HepG2 (cell line): ENCODE measurements around the gene FAM219A. TPM values are rescaled to one million over a fixed set of nuclear protein-coding genes. Genes with fewer than 3 reads are reported as not detected.

ENCODE experiments used
- ATAC-seq: fragments of 200-7000 bp; cut with Tn5 transposase; 3 replicates; pipeline ENCODE4 v1.9.1; 2020; ENCODE audit warnings: mild to moderate bottlenecking, moderate library complexity
- BruUV-seq: library from RNA; stranded (reverse); fragments of 400-500 nt; replicated peaks from 2 replicates; lab custom pipeline; 2021; lab: Mats Ljungman, UMichigan
- CTCF ChIA-PET: fragments of 300-600 bp; formaldehyde crosslinking; extraction: SDS; loops from one replicate; lab custom pipeline; 2021; ENCODE audit warnings: low total read pairs, inconsistent platforms, low intra/inter-chr PET ratio; lab: Yijun Ruan, JAX
- POLR2A ChIA-PET: fragments of 350-600 bp; sonication (Branson Sonifier 250); formaldehyde crosslinking; loops from one replicate; lab custom pipeline; 2020; ENCODE audit warnings: antibody characterized with exemption, inconsistent platforms; lab: Yijun Ruan, JAX
- DNase-seq: peaks from one replicate; pipeline ENCODE4 v3.0.0-alpha.2; 2015; ENCODE audit warnings: low spot score
- FAIRE-seq: peaks from 3 replicates; lab custom pipeline; 2011; peaks lifted over from hg19 to GRCh38; lab: Jason Lieb, UNC
- H2AFZ ChIP-seq: one replicate; pipeline ENCODE4 v1.6.1; 2011; ENCODE audit warnings: low read length, inconsistent platforms
- H3K27ac ChIP-seq: fragments of 300-600 bp; 3 replicates; pipeline ENCODE4 v1.8.0; 2011; ENCODE audit warnings: mixed run types, mild to moderate bottlenecking, mixed read lengths, low read length, inconsistent platforms; ENCODE audit not compliant: insufficient read depth; ENCODE audit errors: extremely low read length
- H3K27me3 ChIP-seq, 2 experiments: fragments of 200-600 bp in 1 of 2; 2 replicates in 1 of 2; 3 replicates in 1 of 2; pipeline versions ENCODE4 v1.6.0 to v1.8.0; 2011; ENCODE audit warnings: low read length in 2 of 2, mild to moderate bottlenecking in 2 of 2, moderate library complexity in 2 of 2, inconsistent platforms in 1 of 2; ENCODE audit not compliant: insufficient read depth in 2 of 2, control insufficient read depth in 1 of 2
- H3K36me3 ChIP-seq, 2 experiments: fragments of 200-600 bp in 1 of 2; replicated peaks in 1 of 2; 2 replicates in 1 of 2; 3 replicates in 1 of 2; pipeline versions ENCODE4 v1.5.1 to v1.8.0; 2011; ENCODE audit warnings: low read length in 2 of 2, inconsistent platforms in 1 of 2; ENCODE audit not compliant: insufficient read depth in 2 of 2, control insufficient read depth in 1 of 2
- H3K4me1 ChIP-seq: 2 replicates; pipeline ENCODE4 v1.5.1; 2012; ENCODE audit warnings: low read length, inconsistent platforms; ENCODE audit not compliant: insufficient read depth
- H3K4me2 ChIP-seq: 2 replicates; pipeline ENCODE4 v1.6.0; 2011; ENCODE audit warnings: low read depth, low read length, inconsistent platforms
- H3K4me3 ChIP-seq, 3 experiments: fragments of 200-600 bp in 1 of 3; sonication (generic), shearing (Covaris generic) in 1 of 3; replicated peaks in 1 of 3; 2 replicates each; pipeline ENCODE4 v1.5.1; 2011 to 2016; ENCODE audit warnings: low read length in 3 of 3, inconsistent platforms in 2 of 3, low read depth in 2 of 3, mild to moderate bottlenecking in 2 of 3, control low read depth in 1 of 3, mixed read lengths in 1 of 3; ENCODE audit not compliant: insufficient read depth in 1 of 3
- H3K79me2 ChIP-seq: one replicate; pipeline ENCODE4 v1.6.1; 2011; ENCODE audit warnings: low read length, inconsistent platforms; ENCODE audit not compliant: insufficient read depth
- H3K9ac ChIP-seq: 2 replicates; pipeline ENCODE4 v1.6.0; 2011; ENCODE audit warnings: mild to moderate bottlenecking, low read depth, low read length, inconsistent platforms; ENCODE audit not compliant: insufficient read depth
- H3K9me3 ChIP-seq: 2 replicates; pipeline ENCODE4 v1.5.1; 2012; ENCODE audit warnings: mild to moderate bottlenecking, low read length
- H4K20me1 ChIP-seq: 2 replicates; pipeline ENCODE4 v1.6.0; 2011; ENCODE audit warnings: inconsistent platforms, mild to moderate bottlenecking, low read length, moderate library complexity; ENCODE audit not compliant: insufficient read depth
- HOXA5 ChIP-seq: sonication (generic); formaldehyde crosslinking; IDR thresholded peaks from 2 replicates; pipeline ENCODE4 v1.4.0; 2020; ENCODE audit warnings: missing genetic modification reagents
- KLF9 ChIP-seq: IDR thresholded peaks from 2 replicates; pipeline ENCODE4 v1.6.1; 2016; ENCODE audit warnings: low read depth
- RARA ChIP-seq: IDR thresholded peaks from 2 replicates; pipeline ENCODE4 v1.6.1; 2016; ENCODE audit warnings: missing genetic modification reagents, missing compliant biosample characterization
- ZBTB20 ChIP-seq: sonication (generic); formaldehyde crosslinking; IDR thresholded peaks from 2 replicates; pipeline ENCODE4 v1.8.1; 2023; ENCODE audit warnings: missing genetic modification reagents, low read depth, mild to moderate bottlenecking, borderline replicate concordance
- WGBS: methylation state at CpG from one replicate; pipeline ENCODE4 v1.1.6; 2017; ENCODE audit warnings: low lambda C conversion rate; 5-methylcytosine and 5-hydroxymethylcytosine counted together
- in situ Hi-C: cut with HindIII; loops from 2 replicates; pipeline ENCODE4 v1.10.0; 2017; ENCODE audit warnings: low pct_unique_long_range_greater_than_20kb; ENCODE audit not compliant: extremely low pct_ligation_motif_present
- intact Hi-C: fragments of 100-400 bp; cut with micrococcal nuclease; formaldehyde crosslinking; loops from one replicate; pipeline ENCODE4 v1.10.0; 2022; ENCODE audit not compliant: unreplicated experiment
- polyA plus RNA-seq, 8 experiments: library from polyadenylated mRNA; depleted of rRNA in 3 of 8; stranded (reverse) in 7 of 8; unstranded in 1 of 8; fragments of >200 nt; fragmentation: Illumina TruSeq in 4 of 8; extraction: Trizol in 4 of 8; gene quantifications; 2 replicates each; pipeline versions ENCODE4 v1.2.1 to v1.2.3, GENCODE V29; 2011 to 2016; ENCODE audit warnings: low read depth in 4 of 8, missing spikeins in 1 of 8, mixed read lengths in 1 of 8; ENCODE audit not compliant: insufficient read depth in 1 of 8
- total RNA-seq, 5 experiments: library from RNA; depleted of rRNA; stranded (reverse); fragments of >200 nt; fragmentation: Illumina TruSeq; extraction: Trizol; gene quantifications; 2 replicates each; pipeline ENCODE4 v1.2.3, GENCODE V29; 2016; ENCODE audit warnings: low read depth in 1 of 5
- TF ChIP-seq, protein P1 (sequence below): IDR thresholded peaks from 2 replicates; pipeline ENCODE4 v1.6.1; 2012; ENCODE audit warnings: low read length, improper control_type of control experiment
- TF ChIP-seq, protein P2 (sequence below): sonication (generic); formaldehyde crosslinking; IDR thresholded peaks from 2 replicates; pipeline ENCODE4 v1.4.0; 2020; ENCODE audit warnings: missing genetic modification reagents

Gene FAM219A
- total and polyA plus RNA-seq, 2 of the 13 experiments (the other 11 are each of a cell fraction or from before 2014, with no cell fraction given), result 3.9 to 6.4 TPM

DNA sequence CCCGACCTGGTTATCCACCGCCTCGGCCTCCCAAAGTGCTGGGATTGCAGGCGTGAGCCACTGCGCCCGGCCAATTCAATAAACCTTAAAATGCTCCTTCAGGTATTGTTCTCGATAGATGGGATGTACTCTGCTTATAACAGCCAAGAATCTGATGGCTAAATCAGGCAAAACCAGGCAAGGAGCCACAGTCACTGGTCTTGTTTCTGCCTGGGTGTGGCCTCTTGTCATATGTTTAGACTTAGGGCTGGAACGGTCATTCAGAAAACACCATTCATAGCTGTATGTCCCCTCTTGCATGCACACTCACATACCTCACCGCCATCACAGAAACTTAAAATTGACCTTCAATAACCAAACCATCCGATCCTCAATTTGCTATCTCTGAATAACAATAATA lies 7.7 kb downstream of the FAM219A start:
- 94% methylated on average over 10 of the region's 10 CpGs for WGBS
- 0 out of 2 replicates have a peak, but pooled peaks cover 2% of the 10 kb centered on the region for H4K20me1 ChIP-seq
- intact Hi-C loops (no loop called here), in situ Hi-C loops (no loop called here)
- H2AFZ ChIP-seq, result no peak overlapping the region
- DNase-seq, result no peak
- no peak overlapping the region for H3K4me3 ChIP-seq
- no TSS peak for BruUV-seq
- no peak overlapping the region for H3K9ac ChIP-seq
- H3K4me1 ChIP-seq, result no peaks in the 10 kb centered on the region
- FAIRE-seq, result no peak
- H3K36me3 ChIP-seq, result no peaks in the 10 kb centered on the region
- no peak for ATAC-seq
- no peaks in the 10 kb centered on the region for H3K27me3 ChIP-seq
- no peaks in the 10 kb centered on the region for H3K9me3 ChIP-seq
- no peak overlapping the region for H3K4me2 ChIP-seq
- CTCF ChIA-PET, result no interaction called here
- no peak overlapping the region for H3K27ac ChIP-seq
- POLR2A ChIA-PET, result no interaction called here
- H3K79me2 ChIP-seq, result peaks cover 2% of the 10 kb centered on the region
- TF ChIP-seq, protein P1, sequence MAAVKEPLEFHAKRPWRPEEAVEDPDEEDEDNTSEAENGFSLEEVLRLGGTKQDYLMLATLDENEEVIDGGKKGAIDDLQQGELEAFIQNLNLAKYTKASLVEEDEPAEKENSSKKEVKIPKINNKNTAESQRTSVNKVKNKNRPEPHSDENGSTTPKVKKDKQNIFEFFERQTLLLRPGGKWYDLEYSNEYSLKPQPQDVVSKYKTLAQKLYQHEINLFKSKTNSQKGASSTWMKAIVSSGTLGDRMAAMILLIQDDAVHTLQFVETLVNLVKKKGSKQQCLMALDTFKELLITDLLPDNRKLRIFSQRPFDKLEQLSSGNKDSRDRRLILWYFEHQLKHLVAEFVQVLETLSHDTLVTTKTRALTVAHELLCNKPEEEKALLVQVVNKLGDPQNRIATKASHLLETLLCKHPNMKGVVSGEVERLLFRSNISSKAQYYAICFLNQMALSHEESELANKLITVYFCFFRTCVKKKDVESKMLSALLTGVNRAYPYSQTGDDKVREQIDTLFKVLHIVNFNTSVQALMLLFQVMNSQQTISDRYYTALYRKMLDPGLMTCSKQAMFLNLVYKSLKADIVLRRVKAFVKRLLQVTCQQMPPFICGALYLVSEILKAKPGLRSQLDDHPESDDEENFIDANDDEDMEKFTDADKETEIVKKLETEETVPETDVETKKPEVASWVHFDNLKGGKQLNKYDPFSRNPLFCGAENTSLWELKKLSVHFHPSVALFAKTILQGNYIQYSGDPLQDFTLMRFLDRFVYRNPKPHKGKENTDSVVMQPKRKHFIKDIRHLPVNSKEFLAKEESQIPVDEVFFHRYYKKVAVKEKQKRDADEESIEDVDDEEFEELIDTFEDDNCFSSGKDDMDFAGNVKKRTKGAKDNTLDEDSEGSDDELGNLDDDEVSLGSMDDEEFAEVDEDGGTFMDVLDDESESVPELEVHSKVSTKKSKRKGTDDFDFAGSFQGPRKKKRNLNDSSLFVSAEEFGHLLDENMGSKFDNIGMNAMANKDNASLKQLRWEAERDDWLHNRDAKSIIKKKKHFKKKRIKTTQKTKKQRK, result no peak
- TF ChIP-seq HOXA5, result no peak
- no peak for TF ChIP-seq RARA (CRISPR knock-in tag)
- no peak for TF ChIP-seq KLF9
- TF ChIP-seq, protein P2, sequence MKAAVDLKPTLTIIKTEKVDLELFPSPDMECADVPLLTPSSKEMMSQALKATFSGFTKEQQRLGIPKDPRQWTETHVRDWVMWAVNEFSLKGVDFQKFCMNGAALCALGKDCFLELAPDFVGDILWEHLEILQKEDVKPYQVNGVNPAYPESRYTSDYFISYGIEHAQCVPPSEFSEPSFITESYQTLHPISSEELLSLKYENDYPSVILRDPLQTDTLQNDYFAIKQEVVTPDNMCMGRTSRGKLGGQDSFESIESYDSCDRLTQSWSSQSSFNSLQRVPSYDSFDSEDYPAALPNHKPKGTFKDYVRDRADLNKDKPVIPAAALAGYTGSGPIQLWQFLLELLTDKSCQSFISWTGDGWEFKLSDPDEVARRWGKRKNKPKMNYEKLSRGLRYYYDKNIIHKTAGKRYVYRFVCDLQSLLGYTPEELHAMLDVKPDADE (CRISPR knock-in tag), result no peak
- no peak for TF ChIP-seq ZBTB20 (CRISPR knock-in tag)
